Glutamatergic neuron (in vitro differentiated cells): ENCODE measurements around the gene ACVR1B. TPM values are rescaled to one million over a fixed set of nuclear protein-coding genes. Genes with fewer than 3 reads are reported as not detected.
"Not testable (repeated sequence)": the region's sequence is repeated elsewhere in the genome, so short reads cannot be mapped to it uniquely, and the experiment has no call there.

ENCODE experiments used
- DNase-seq: peaks from one replicate; pipeline ENCODE4 v3.0.0; 2022
- H3K27ac Mint-ChIP-seq: one replicate; pipeline ENCODE4 v1.8.0; 2020; ENCODE audit warnings: mild to moderate bottlenecking, mixed read lengths, inconsistent platforms; ENCODE audit not compliant: unreplicated experiment
- H3K27me3 Mint-ChIP-seq: one replicate; pipeline ENCODE4 v1.8.0; 2020; ENCODE audit warnings: mild to moderate bottlenecking, moderate library complexity, mixed read lengths, inconsistent platforms; ENCODE audit not compliant: unreplicated experiment
- H3K36me3 Mint-ChIP-seq: one replicate; pipeline ENCODE4 v1.8.0; 2020; ENCODE audit warnings: mild to moderate bottlenecking, mixed read lengths, inconsistent platforms; ENCODE audit not compliant: unreplicated experiment
- H3K4me1 Mint-ChIP-seq: one replicate; pipeline ENCODE4 v1.8.0; 2020; ENCODE audit warnings: mild to moderate bottlenecking, low read depth, mixed read lengths, inconsistent platforms; ENCODE audit not compliant: unreplicated experiment
- H3K4me3 Mint-ChIP-seq: one replicate; pipeline ENCODE4 v1.8.0; 2020; ENCODE audit warnings: mild to moderate bottlenecking, mixed read lengths, inconsistent platforms; ENCODE audit not compliant: unreplicated experiment
- H3K9me3 Mint-ChIP-seq: one replicate; pipeline ENCODE4 v1.8.0; 2020; ENCODE audit warnings: mild to moderate bottlenecking, moderate library complexity, mixed read lengths, inconsistent platforms; ENCODE audit not compliant: unreplicated experiment
- total RNA-seq: library from RNA; stranded (reverse); fragmentation: NEBNext Ultra II Directional; extraction: Animal tissue kit (Norgen Biotek cat#: 25700); gene quantifications from one replicate; pipeline ENCODE4 v1.2.1, GENCODE V29; 2021; ENCODE audit not compliant: unreplicated experiment
- TF ChIP-seq, protein P1 (sequence below): fragments of 200-600 bp; sonication (generic); IDR thresholded peaks from one replicate; pipeline ENCODE4 v1.5.0; 2021; ENCODE audit not compliant: partially characterized antibody, unreplicated experiment

Gene ACVR1B
- total RNA-seq, 1 donor from 2014 or later: 50.2 TPM

- H3K4me1 Mint-ChIP-seq: peaks cover 31% of the 10 kb centered on the region
- no peak for DNase-seq
- H3K27ac Mint-ChIP-seq: no peak overlapping the region
Measured at GRCh38 chr12:51977320-51977753, 25.8 kb downstream of the ACVR1B start.

GRCh38 chr12:51979306-51979705 is 27.8 kb downstream of the ACVR1B start:
- not testable (repeated sequence) for H3K36me3 Mint-ChIP-seq, H3K9me3 Mint-ChIP-seq, H3K4me3 Mint-ChIP-seq, DNase-seq, H3K27ac Mint-ChIP-seq, H3K27me3 Mint-ChIP-seq
- peaks cover 21% of the 10 kb centered on the region for H3K4me1 Mint-ChIP-seq

More at GRCh38 chr12:51977320-51977753, 25.8 kb downstream of the ACVR1B start:
- TF ChIP-seq, protein P1, sequence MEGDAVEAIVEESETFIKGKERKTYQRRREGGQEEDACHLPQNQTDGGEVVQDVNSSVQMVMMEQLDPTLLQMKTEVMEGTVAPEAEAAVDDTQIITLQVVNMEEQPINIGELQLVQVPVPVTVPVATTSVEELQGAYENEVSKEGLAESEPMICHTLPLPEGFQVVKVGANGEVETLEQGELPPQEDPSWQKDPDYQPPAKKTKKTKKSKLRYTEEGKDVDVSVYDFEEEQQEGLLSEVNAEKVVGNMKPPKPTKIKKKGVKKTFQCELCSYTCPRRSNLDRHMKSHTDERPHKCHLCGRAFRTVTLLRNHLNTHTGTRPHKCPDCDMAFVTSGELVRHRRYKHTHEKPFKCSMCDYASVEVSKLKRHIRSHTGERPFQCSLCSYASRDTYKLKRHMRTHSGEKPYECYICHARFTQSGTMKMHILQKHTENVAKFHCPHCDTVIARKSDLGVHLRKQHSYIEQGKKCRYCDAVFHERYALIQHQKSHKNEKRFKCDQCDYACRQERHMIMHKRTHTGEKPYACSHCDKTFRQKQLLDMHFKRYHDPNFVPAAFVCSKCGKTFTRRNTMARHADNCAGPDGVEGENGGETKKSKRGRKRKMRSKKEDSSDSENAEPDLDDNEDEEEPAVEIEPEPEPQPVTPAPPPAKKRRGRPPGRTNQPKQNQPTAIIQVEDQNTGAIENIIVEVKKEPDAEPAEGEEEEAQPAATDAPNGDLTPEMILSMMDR: no peak
- H3K4me3 Mint-ChIP-seq: no peak overlapping the region
- peaks cover 8% of the 10 kb centered on the region for H3K27me3 Mint-ChIP-seq
- H3K36me3 Mint-ChIP-seq: peaks cover 5% of the 10 kb centered on the region
- H3K9me3 Mint-ChIP-seq: peaks cover 10% of the 10 kb centered on the region

- peaks cover 3% of the 10 kb centered on the region for H3K9me3 Mint-ChIP-seq
- H3K4me1 Mint-ChIP-seq: peaks cover 18% of the 10 kb centered on the region
- H3K27ac Mint-ChIP-seq: no peak overlapping the region
- H3K4me3 Mint-ChIP-seq: no peak overlapping the region
- TF ChIP-seq, protein P1: peak; percentile 89
- peaks cover 5% of the 10 kb centered on the region for H3K36me3 Mint-ChIP-seq
- peaks cover 6% of the 10 kb centered on the region for H3K27me3 Mint-ChIP-seq
- peak; percentile 62 for DNase-seq
Measured at GRCh38 chr12:51980051-51980808, 28.7 kb downstream of the ACVR1B start.

GRCh38 chr12:51980809-51981127 is 29.3 kb downstream of the ACVR1B start:
- TF ChIP-seq, protein P1: no peak
- no peak for DNase-seq
- peaks cover under 1% of the 10 kb centered on the region for H3K36me3 Mint-ChIP-seq
- H3K9me3 Mint-ChIP-seq: peaks cover 1% of the 10 kb centered on the region
- H3K4me3 Mint-ChIP-seq: no peak overlapping the region
- peaks cover 5% of the 10 kb centered on the region for H3K27me3 Mint-ChIP-seq
- H3K27ac Mint-ChIP-seq: no peak overlapping the region
- H3K4me1 Mint-ChIP-seq: peaks cover 16% of the 10 kb centered on the region

DNA sequence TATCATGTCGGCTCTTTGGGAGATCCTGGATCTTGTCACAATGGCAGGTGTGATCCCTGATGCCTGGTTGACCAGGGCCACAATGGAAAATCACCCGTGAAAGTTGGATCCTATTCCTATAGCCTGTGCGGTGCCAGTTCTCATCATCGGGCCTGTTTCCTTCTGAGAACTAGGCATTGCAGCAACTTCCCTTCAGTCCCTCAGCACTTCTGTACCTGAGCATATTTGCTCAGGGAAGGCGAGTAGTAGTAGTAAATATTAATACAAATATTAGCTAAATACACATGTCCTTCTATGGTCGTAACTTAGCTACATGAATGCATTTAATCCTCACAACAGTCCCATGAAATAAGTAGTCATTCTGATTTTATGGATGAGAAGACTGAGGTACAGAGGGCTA is 33.2 kb downstream of the ACVR1B start:
- Mint-ChIP-seq H3K4me1 (peaks cover 14% of the 10 kb centered on the region), H3K9me3 (peaks cover 2% of the 10 kb centered on the region), H3K36me3 (no peaks in the 10 kb centered on the region), H3K4me3 (no peak overlapping the region), H3K27ac (no peak overlapping the region), H3K27me3 (peaks cover 2% of the 10 kb centered on the region)
- no peak for DNase-seq
- TF ChIP-seq, protein P1: no peak
